Fibroblast of the aortic adventitia (primary cell): ENCODE measurements around the gene MED13. TPM values are rescaled to one million over a fixed set of nuclear protein-coding genes. Genes with fewer than 3 reads are reported as not detected.
"Not testable (repeated sequence)": the region's sequence is repeated elsewhere in the genome, so short reads cannot be mapped to it uniquely, and the experiment has no call there.

Source experiments
- DNase-seq: peaks from one replicate; pipeline ENCODE4 v3.0.0-alpha.2; 2010; ENCODE audit warnings: low read depth
- H3K4me3 ChIP-seq: 2 replicates; pipeline ENCODE4 v1.5.1; 2011; ENCODE audit warnings: low read depth, mild to moderate bottlenecking, control low read depth, low read length, moderate library complexity
- total RNA-seq: library from RNA; depleted of rRNA; stranded (reverse); fragments of >200 nt; gene quantifications from 2 replicates; pipeline ENCODE4 v1.2.3, GENCODE V29; 2012; ENCODE audit warnings: low replicate concordance
- TF ChIP-seq, protein P1 (sequence below): IDR thresholded peaks from 2 replicates; pipeline ENCODE4 v1.5.1; 2011; ENCODE audit warnings: mild to moderate bottlenecking, low read length, control low read depth, inconsistent platforms; ENCODE audit not compliant: insufficient read depth

MED13 gene
- total RNA-seq, 1 donor, result 68.1 TPM

DNA sequence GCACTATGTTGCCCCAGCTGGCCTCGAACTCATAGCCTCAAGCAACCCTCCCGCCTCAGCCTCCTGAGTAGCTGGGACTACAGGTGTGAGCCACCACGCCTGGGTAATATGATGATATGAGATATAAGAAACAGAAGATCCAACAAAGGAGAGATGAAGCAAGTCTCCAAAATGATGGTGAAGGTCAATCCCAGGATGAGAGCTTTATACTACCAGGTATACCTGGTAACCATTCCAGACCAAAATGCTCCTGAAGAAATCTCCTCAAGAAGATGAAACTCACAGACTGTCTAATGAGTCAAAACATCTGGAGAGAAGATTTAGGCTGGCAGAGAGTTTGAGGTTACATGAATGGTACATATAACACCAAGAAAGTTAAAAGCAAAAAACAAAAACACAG, 161.8 kb downstream of the MED13 start:
- DNase-seq, result no peak
- TF ChIP-seq, protein P1, sequence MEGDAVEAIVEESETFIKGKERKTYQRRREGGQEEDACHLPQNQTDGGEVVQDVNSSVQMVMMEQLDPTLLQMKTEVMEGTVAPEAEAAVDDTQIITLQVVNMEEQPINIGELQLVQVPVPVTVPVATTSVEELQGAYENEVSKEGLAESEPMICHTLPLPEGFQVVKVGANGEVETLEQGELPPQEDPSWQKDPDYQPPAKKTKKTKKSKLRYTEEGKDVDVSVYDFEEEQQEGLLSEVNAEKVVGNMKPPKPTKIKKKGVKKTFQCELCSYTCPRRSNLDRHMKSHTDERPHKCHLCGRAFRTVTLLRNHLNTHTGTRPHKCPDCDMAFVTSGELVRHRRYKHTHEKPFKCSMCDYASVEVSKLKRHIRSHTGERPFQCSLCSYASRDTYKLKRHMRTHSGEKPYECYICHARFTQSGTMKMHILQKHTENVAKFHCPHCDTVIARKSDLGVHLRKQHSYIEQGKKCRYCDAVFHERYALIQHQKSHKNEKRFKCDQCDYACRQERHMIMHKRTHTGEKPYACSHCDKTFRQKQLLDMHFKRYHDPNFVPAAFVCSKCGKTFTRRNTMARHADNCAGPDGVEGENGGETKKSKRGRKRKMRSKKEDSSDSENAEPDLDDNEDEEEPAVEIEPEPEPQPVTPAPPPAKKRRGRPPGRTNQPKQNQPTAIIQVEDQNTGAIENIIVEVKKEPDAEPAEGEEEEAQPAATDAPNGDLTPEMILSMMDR, result no peak
- no peak overlapping the region for H3K4me3 ChIP-seq

DNA sequence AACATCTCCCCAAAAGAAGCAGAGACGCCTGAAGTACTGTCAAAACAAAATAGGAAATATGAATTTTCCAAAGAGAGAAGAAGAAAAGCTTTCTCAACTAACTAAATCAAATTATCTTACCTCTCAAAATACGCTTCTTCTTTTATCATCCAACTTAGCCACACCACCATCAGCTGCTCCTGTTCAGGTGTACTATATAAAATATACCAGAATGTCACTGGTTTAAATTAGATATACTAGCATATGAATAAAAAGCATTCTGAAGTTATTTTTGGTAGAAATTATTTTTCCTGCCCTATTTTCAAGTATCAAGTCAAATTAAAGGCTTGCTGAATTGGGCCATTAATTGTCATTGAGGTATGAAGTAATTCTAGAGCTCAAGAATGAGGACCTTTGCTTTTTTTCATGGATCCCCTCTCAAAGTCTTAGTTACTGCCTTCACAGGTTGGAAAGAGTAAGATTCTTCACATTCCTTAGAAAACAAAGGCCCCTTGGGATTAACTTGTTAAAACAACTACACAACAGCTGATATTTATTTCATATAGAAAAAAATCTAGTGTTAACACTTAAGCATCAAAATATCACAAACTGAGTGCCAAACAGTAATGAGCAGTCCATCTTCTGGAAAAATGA, 167.4 kb downstream of the MED13 start:
- H3K4me3 ChIP-seq, result no peak overlapping the region
- TF ChIP-seq, protein P1, result no peak

DNA sequence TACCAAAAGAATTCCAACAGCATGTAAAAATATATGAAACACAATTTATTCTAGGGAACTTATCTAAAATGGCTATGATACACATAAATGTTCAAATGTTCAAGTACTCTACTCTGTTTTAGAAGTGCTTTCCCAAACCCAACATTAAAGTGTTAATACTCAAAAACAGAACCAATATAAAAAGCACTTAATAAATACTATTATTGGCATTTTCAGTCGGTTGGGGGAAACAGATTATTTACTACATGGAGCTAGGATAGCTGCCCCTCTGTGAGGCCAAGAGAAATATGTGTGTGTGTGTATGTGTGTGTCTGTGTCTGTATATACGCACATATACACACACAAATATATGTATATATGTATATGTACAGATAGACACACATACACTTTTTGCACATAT, 169.7 kb downstream of the MED13 start:
- DNase-seq, result no peak
- TF ChIP-seq, protein P1, result no peak
- H3K4me3 ChIP-seq, result no peak overlapping the region

More for the DNA sequence above, 167.4 kb downstream of the MED13 start:
- no peak for DNase-seq

DNA sequence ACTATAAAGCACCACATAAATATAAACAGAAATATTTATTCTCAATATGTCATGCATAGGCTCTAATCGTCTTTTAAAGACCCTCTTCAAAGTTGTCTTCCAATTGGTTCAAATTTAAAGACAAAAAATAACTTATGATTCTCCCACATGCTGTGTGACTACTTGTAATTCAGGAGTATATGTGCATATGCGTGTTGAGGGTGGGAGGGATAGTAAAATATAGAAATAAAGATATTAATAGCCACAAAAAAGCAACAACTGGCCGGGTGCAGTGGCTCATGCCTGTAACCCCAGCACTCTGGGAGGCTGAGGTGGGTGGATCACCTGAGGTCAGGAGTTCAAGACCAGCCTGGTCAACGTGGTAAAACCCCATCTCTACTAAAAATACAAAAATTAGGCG, 170.8 kb downstream of the MED13 start:
- DNase-seq, result not testable (repeated sequence)

More for the DNA sequence above, 170.8 kb downstream of the MED13 start:
- H3K4me3 ChIP-seq, result not testable (repeated sequence)

Other genes with a start within 250 kb of the MED13 start
- 2.0 and 20.9 TPM in 2 replicates for gene BRIP1, start 201.8 kb downstream of the MED13 start, total RNA-seq
- 14.9 and 15.4 TPM in 2 replicates for gene INTS2, start 137.3 kb downstream of the MED13 start, total RNA-seq